ENCODE results near the gene CHST13. TPM values are rescaled to one million over a fixed set of nuclear protein-coding genes. Genes with fewer than 3 reads are reported as not detected.

Gene CHST13
- total RNA-seq, 2 experiments from 2014 or later: not detected

DNA sequence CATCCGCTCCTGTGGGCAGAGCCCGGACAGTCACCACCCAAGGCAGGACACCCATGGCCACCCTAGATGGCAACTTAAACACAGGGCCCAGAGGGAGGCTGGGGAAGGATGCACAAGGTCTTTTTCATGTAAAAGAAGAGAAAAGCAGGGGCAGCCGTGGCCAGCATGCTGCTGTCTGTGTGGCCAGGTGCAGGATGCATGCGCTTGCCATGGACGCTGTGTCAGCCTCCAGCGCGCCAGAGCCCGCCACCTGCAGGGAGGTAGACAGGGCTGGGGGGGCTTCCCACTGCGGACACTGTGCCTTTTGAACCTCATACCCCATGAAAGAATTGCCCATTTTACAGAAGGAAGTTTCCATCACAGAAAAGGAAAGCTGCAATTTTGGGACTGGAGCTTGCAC, 24.6 kb upstream of the CHST13 start:
- no peak for ATAC-seq
- POLR2A ChIA-PET: no interaction called here
- CTCF ChIA-PET: no interaction called here
- Mint-ChIP-seq H3K27me3 (no peaks in the 10 kb centered on the region), H3K9me3 (ENCODE audit: low read depth) (no peaks in the 10 kb centered on the region), H3K4me1 (no peaks in the 10 kb centered on the region), H3K4me3 (no peak overlapping the region), H3K27ac (no peak overlapping the region), H3K36me3 (ENCODE audit: low read depth) (no peaks in the 10 kb centered on the region)
- no peak for DNase-seq
- intact Hi-C loops (cut with DNase I, micrococcal nuclease): no loop called here

DNA sequence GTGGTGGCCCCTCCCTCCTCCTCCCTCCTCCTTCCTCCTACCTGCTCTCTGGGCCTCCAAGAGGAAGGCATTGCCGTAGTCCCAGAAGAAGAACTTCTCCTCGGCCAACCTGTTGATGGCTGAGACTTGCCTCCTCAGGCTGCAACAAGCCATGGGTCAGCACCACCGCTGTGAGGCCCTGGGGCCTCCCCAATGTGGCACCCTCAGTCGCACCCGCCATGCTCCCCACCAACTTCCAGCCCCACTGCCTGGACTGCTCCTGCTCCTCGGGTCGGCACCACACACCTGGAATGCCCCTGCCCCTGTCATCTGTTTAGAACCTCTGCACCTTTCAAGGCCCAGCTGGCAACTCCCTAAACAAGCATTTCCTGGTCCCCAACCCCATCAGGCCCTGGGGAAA, 23.9 kb upstream of the CHST13 start:
- Mint-ChIP-seq H3K4me3 (no peak overlapping the region), H3K9me3 (ENCODE audit: low read depth) (no peaks in the 10 kb centered on the region)
- ATAC-seq: no peak

GRCh38 chr3:126501054-126501453, 22.9 kb upstream of the CHST13 start:
- CTCF ChIA-PET: no interaction called here
- ATAC-seq: no peak

More for the DNA sequence above, 23.9 kb upstream of the CHST13 start:
- Mint-ChIP-seq H3K27me3 (no peaks in the 10 kb centered on the region), H3K27ac (no peak overlapping the region), H3K4me1 (no peaks in the 10 kb centered on the region), H3K36me3 (ENCODE audit: low read depth) (no peaks in the 10 kb centered on the region)
- intact Hi-C loops (cut with DNase I, micrococcal nuclease): no loop called here
- CTCF ChIA-PET: no interaction called here
- POLR2A ChIA-PET: no interaction called here
- DNase-seq: no peak

GRCh38 chr3:126501736-126502135, 22.2 kb upstream of the CHST13 start:
- intact Hi-C loops (cut with DNase I, micrococcal nuclease): no loop called here
- Mint-ChIP-seq H3K4me3 (no peak overlapping the region), H3K27ac (no peak overlapping the region), H3K9me3 (ENCODE audit: low read depth) (no peaks in the 10 kb centered on the region), H3K36me3 (ENCODE audit: low read depth) (no peaks in the 10 kb centered on the region), H3K4me1 (no peaks in the 10 kb centered on the region), H3K27me3 (no peaks in the 10 kb centered on the region)
- DNase-seq (no peak), ATAC-seq (no peak)
- ChIA-PET CTCF (no interaction called here), POLR2A (no interaction called here)

More at GRCh38 chr3:126501054-126501453, 22.9 kb upstream of the CHST13 start:
- Mint-ChIP-seq H3K4me1 (no peaks in the 10 kb centered on the region), H3K9me3 (ENCODE audit: low read depth) (no peaks in the 10 kb centered on the region), H3K36me3 (ENCODE audit: low read depth) (no peaks in the 10 kb centered on the region), H3K27me3 (no peaks in the 10 kb centered on the region), H3K4me3 (no peak overlapping the region), H3K27ac (no peak overlapping the region)
- intact Hi-C loops (cut with DNase I, micrococcal nuclease): no loop called here
- DNase-seq: no peak
- POLR2A ChIA-PET: no interaction called here

DNA sequence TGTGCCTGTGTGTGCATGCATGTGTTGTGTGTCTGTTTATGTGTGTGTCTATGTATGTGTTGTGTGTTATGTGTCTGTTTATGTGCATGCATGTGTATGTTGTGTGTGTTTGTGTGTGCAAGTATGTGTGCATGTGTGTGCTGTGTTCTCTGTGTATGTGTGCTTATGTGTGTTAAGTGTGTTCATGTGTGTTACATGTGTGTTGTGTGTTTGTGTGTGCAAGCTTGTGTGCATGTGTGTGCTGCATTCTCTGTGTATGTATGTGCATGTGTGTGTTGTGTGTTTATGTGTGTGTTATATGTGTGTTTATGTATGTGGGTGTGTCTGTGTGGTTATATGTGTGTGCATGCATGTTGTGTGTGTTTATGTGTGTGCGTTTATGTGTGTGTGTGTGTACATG, 21.3 kb upstream of the CHST13 start:
- no peaks in the 10 kb centered on the region for H3K9me3 Mint-ChIP-seq (ENCODE audit: low read depth)
- ChIA-PET POLR2A (no interaction called here), CTCF (no interaction called here)
- no peaks in the 10 kb centered on the region for H3K27me3 Mint-ChIP-seq
- ATAC-seq (no peak), DNase-seq (no peak)
- H3K27ac Mint-ChIP-seq: no peak overlapping the region
- no peaks in the 10 kb centered on the region for H3K4me1 Mint-ChIP-seq
- intact Hi-C loops (cut with DNase I, micrococcal nuclease): no loop called here
- H3K36me3 Mint-ChIP-seq (ENCODE audit: low read depth): no peaks in the 10 kb centered on the region
- no peak overlapping the region for H3K4me3 Mint-ChIP-seq

- no peaks in the 10 kb centered on the region for H3K36me3 Mint-ChIP-seq (ENCODE audit: low read depth)
- DNase-seq: no peak
- ChIA-PET POLR2A (no interaction called here), CTCF (no interaction called here)
- H3K27ac Mint-ChIP-seq: no peak overlapping the region
- ATAC-seq: no peak
- H3K4me3 Mint-ChIP-seq: no peak overlapping the region
- H3K27me3 Mint-ChIP-seq: no peaks in the 10 kb centered on the region
- H3K9me3 Mint-ChIP-seq (ENCODE audit: low read depth): no peaks in the 10 kb centered on the region
- intact Hi-C loops (cut with DNase I, micrococcal nuclease): no loop called here
- H3K4me1 Mint-ChIP-seq: no peaks in the 10 kb centered on the region
Observed at GRCh38 chr3:126503701-126504100, 20.3 kb upstream of the CHST13 start.

GRCh38 chr3:126507886-126508285, 16.1 kb upstream of the CHST13 start:
- no peaks in the 10 kb centered on the region for H3K4me1 Mint-ChIP-seq
- ATAC-seq: no peak
- no peaks in the 10 kb centered on the region for H3K9me3 Mint-ChIP-seq (ENCODE audit: low read depth)
- no peaks in the 10 kb centered on the region for H3K27me3 Mint-ChIP-seq
- no peak overlapping the region for H3K4me3 Mint-ChIP-seq
- H3K36me3 Mint-ChIP-seq (ENCODE audit: low read depth): no peaks in the 10 kb centered on the region
- ChIA-PET CTCF (interaction anchor here (0.6 kb wide), 1 partner anchor 15 kb away, joined by 3 read pairs; no protein-coding TSS in a partner anchor), POLR2A (no interaction called here)
- H3K27ac Mint-ChIP-seq: no peak overlapping the region
- intact Hi-C loops (cut with DNase I, micrococcal nuclease): no loop called here
- no peak for DNase-seq

DNA sequence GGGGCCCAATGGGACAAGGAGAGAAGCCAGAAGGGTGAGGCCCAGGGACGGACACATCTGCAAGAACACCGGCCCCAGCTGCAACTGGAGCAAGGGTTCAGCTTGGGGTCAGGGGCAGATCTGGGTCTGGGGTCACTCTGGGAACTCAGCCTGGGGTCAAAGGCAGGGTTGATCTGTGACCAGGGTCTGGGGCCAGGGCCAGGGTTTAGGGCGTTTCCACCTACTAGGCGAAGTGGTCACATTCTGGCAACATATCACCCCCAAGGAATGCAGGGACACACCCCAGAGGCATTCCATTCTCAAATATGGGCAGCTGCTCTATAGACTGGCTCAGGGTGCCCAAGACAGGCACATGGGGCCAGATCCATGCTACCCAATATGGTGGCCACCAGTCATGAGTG, 15.4 kb upstream of the CHST13 start:
- intact Hi-C loops (cut with DNase I, micrococcal nuclease): no loop called here
- H3K27me3 Mint-ChIP-seq: no peaks in the 10 kb centered on the region
- CTCF ChIA-PET: no interaction called here
- H3K36me3 Mint-ChIP-seq (ENCODE audit: low read depth): no peaks in the 10 kb centered on the region
- no peak for ATAC-seq
- DNase-seq: no peak
- POLR2A ChIA-PET: no interaction called here
- no peak overlapping the region for H3K4me3 Mint-ChIP-seq
- no peak overlapping the region for H3K27ac Mint-ChIP-seq
- no peaks in the 10 kb centered on the region for H3K4me1 Mint-ChIP-seq
- no peaks in the 10 kb centered on the region for H3K9me3 Mint-ChIP-seq (ENCODE audit: low read depth)

- POLR2A ChIA-PET: no interaction called here
- no peaks in the 10 kb centered on the region for H3K36me3 Mint-ChIP-seq (ENCODE audit: low read depth)
- CTCF ChIA-PET: interaction anchor here (2.1 kb wide), 1 partner anchor 13 kb away, joined by 14 read pairs; no protein-coding TSS in a partner anchor
- DNase-seq (no peak), ATAC-seq (no peak)
- H3K27ac Mint-ChIP-seq: no peak overlapping the region
- H3K27me3 Mint-ChIP-seq: no peaks in the 10 kb centered on the region
- H3K9me3 Mint-ChIP-seq (ENCODE audit: low read depth): no peaks in the 10 kb centered on the region
- intact Hi-C loops (cut with DNase I, micrococcal nuclease): no loop called here
- no peak overlapping the region for H3K4me3 Mint-ChIP-seq
- no peaks in the 10 kb centered on the region for H3K4me1 Mint-ChIP-seq
Observed at GRCh38 chr3:126509597-126510307, 14.2 kb upstream of the CHST13 start.

DNA sequence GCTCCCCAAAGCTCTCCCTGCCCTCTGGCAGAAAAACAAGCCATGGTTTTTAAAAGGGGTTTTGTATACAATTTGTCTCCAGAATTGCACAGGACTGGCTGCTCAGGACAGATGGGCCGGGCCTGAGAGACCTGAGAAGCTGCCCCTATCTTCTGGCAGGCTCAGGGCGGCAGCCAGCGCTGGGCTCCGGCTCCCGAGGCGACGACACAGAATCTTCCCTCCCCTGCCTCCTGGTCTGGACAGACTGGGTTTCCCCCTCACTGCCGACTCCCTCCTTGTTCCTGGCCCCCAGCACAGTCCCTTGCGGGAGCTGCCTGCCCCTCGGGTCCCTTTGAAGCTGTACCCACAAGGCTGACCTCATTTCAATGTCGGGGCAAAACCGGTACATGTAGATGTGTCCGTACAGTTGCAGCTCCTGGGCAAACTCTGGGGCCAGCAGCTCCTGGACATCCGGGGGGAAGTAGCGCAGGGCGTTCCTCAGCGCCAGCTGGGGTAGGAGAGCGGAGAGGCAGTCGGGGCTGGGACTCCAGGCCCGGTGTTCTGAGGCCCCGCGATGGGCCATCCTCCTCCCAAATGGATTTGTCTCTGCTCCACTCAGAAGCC, 13.5 kb upstream of the CHST13 start:
- no peak overlapping the region for H3K27ac Mint-ChIP-seq
- no peaks in the 10 kb centered on the region for H3K4me1 Mint-ChIP-seq
- H3K4me3 Mint-ChIP-seq: no peak overlapping the region
- ATAC-seq (no peak), DNase-seq (no peak)
- intact Hi-C loops (cut with DNase I, micrococcal nuclease): no loop called here
- H3K36me3 Mint-ChIP-seq (ENCODE audit: low read depth): no peaks in the 10 kb centered on the region
- H3K27me3 Mint-ChIP-seq: no peaks in the 10 kb centered on the region
- no peaks in the 10 kb centered on the region for H3K9me3 Mint-ChIP-seq (ENCODE audit: low read depth)
- CTCF ChIA-PET: interaction anchor here (1.0 to 2.1 kb wide), 2 partner anchors 12 to 1038 kb away, joined by 3 to 14 read pairs; no protein-coding TSS in a partner anchor
- POLR2A ChIA-PET: no interaction called here

- no peak for DNase-seq
- intact Hi-C loops (cut with DNase I, micrococcal nuclease): no loop called here
- ChIA-PET POLR2A (no interaction called here), CTCF (interaction anchor here (1.0 to 2.1 kb wide), 2 partner anchors 12 to 1037 kb away, joined by 3 to 14 read pairs; no protein-coding TSS in a partner anchor)
- Mint-ChIP-seq H3K36me3 (ENCODE audit: low read depth) (no peaks in the 10 kb centered on the region), H3K4me1 (no peaks in the 10 kb centered on the region), H3K27me3 (no peaks in the 10 kb centered on the region), H3K4me3 (no peak overlapping the region), H3K27ac (no peak overlapping the region), H3K9me3 (ENCODE audit: low read depth) (no peaks in the 10 kb centered on the region)
- ATAC-seq: no peak
Observed at GRCh38 chr3:126511291-126511690, 12.7 kb upstream of the CHST13 start.

DNA sequence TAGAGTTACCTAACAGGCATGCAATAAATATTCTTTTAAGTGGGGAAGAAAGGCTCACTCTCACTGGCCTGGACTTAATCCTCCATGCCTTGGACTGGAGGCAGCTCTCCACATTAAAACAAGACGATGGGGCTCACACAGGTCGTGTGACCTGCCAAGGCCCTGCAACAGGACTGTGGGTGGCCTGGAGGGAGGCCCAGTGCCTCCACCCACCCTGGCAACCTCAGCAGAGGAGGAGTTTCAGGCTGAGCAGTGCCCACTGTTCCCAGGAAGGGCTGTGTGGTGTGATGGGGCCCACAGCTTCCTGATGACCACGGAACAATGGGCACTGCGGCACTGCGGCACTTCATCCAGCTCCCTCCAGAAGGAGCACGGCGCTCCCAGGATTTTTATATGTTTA, 11.9 kb upstream of the CHST13 start:
- Mint-ChIP-seq H3K9me3 (ENCODE audit: low read depth) (no peaks in the 10 kb centered on the region), H3K4me3 (no peak overlapping the region), H3K27me3 (no peaks in the 10 kb centered on the region), H3K36me3 (ENCODE audit: low read depth) (no peaks in the 10 kb centered on the region), H3K27ac (no peak overlapping the region), H3K4me1 (no peaks in the 10 kb centered on the region)
- ATAC-seq (no peak), DNase-seq (no peak)
- ChIA-PET POLR2A (no interaction called here), CTCF (interaction anchor here (2.1 kb wide), 1 partner anchor 11 kb away, joined by 14 read pairs; no protein-coding TSS in a partner anchor)
- intact Hi-C loops (cut with DNase I, micrococcal nuclease): no loop called here

All from activated CD4-positive, alpha-beta T cell treated with anti-CD3 and anti-CD28 coated beads for 36 hours (primary cell).